IMR-90 (cell line): Measurements from ENCODE around the gene ITPR2. TPM values are rescaled to one million over a fixed set of nuclear protein-coding genes. Genes with fewer than 3 reads are reported as not detected.

Experiments
- ATAC-seq: fragments of 200-7000 bp; cut with Tn5 transposase; 2 replicates; pipeline ENCODE4 v1.9.1; 2020; ENCODE audit warnings: low read depth, mild to moderate bottlenecking, moderate library complexity
- BruUV-seq: library from RNA; stranded (reverse); fragments of 400-500 nt; replicated peaks from 2 replicates; lab custom pipeline; 2021; lab: Mats Ljungman, UMichigan
- CTCF ChIA-PET: fragments of 300-600 bp; formaldehyde crosslinking; extraction: SDS; loops from one replicate; lab custom pipeline; 2021; ENCODE audit warnings: antibody characterized with exemption; lab: Yijun Ruan, JAX
- POLR2A ChIA-PET: fragments of 300-600 bp; sonication (Branson Sonifier 250); formaldehyde crosslinking; loops from one replicate; lab custom pipeline; 2022; ENCODE audit warnings: antibody characterized with exemption; ENCODE audit not compliant: unreplicated experiment; lab: Charles Lee
- DNase-seq: peaks from one replicate; pipeline ENCODE4 v3.0.0; 2013
- H2AFZ ChIP-seq: replicated peaks from 2 replicates; pipeline ENCODE3; 2013; ENCODE audit warnings: low read length, mild to moderate bottlenecking; ENCODE audit not compliant: poor library complexity
- H2AK5ac ChIP-seq: 2 replicates; pipeline ENCODE4 v1.6.1; 2013; ENCODE audit warnings: low read depth, low read length, inconsistent platforms
- H2AK9ac ChIP-seq: replicated peaks from 2 replicates; pipeline ENCODE3; 2013; ENCODE audit warnings: mild to moderate bottlenecking, low read depth, low read length, moderate library complexity; ENCODE audit not compliant: poor library complexity
- H2BK120ac ChIP-seq: 2 replicates; pipeline ENCODE4 v1.6.1; 2013; ENCODE audit warnings: low read depth, low read length, inconsistent platforms
- H2BK15ac ChIP-seq: 3 replicates; pipeline ENCODE4 v1.6.1; 2013; ENCODE audit warnings: low read depth, low read length, inconsistent platforms
- H2BK20ac ChIP-seq: 2 replicates; pipeline ENCODE4 v1.6.1; 2013; ENCODE audit warnings: low read depth, mild to moderate bottlenecking, inconsistent platforms, low read length, moderate library complexity
- H2BK5ac ChIP-seq: 2 replicates; pipeline ENCODE4 v1.6.1; 2013; ENCODE audit warnings: mild to moderate bottlenecking, low read depth, low read length, inconsistent platforms; ENCODE audit not compliant: poor library complexity, severe bottlenecking
- H3K14ac ChIP-seq: replicated peaks from 2 replicates; pipeline ENCODE4 v1.6.1; 2013; ENCODE audit warnings: low read depth, low read length, inconsistent platforms
- H3K18ac ChIP-seq: 2 replicates; pipeline ENCODE4 v1.6.1; 2013; ENCODE audit warnings: low read depth, low read length, control low read depth
- H3K23ac ChIP-seq: 2 replicates; pipeline ENCODE4 v1.6.1; 2013; ENCODE audit warnings: low read depth, low read length, inconsistent platforms
- H3K27ac ChIP-seq: 2 replicates; pipeline ENCODE4 v1.5.1; 2013; ENCODE audit warnings: mild to moderate bottlenecking, control low read depth, low read length; ENCODE audit not compliant: insufficient read depth
- H3K27me3 ChIP-seq: 2 replicates; pipeline ENCODE4 v1.6.1; 2013; ENCODE audit warnings: low read length; ENCODE audit not compliant: control insufficient read depth, insufficient read depth
- H3K36me3 ChIP-seq: 2 replicates; pipeline ENCODE4 v1.6.1; 2013; ENCODE audit warnings: low read length, mixed read lengths; ENCODE audit not compliant: control insufficient read depth, insufficient read depth
- H3K4ac ChIP-seq: 2 replicates; pipeline ENCODE4 v1.6.1; 2013; ENCODE audit warnings: low read depth, low read length, inconsistent platforms
- H3K4me1 ChIP-seq: 2 replicates; pipeline ENCODE4 v1.6.1; 2013; ENCODE audit warnings: low read length, mixed read lengths; ENCODE audit not compliant: control insufficient read depth, insufficient read depth
- H3K4me2 ChIP-seq: 2 replicates; pipeline ENCODE4 v1.6.1; 2013; ENCODE audit warnings: low read depth, mild to moderate bottlenecking, control low read depth, low read length, moderate library complexity
- H3K4me3 ChIP-seq: 2 replicates; pipeline ENCODE4 v1.5.1; 2013; ENCODE audit warnings: low read depth, mild to moderate bottlenecking, control low read depth, low read length, moderate library complexity; ENCODE audit not compliant: insufficient read depth
- H3K56ac ChIP-seq: 2 replicates; pipeline ENCODE4 v1.6.1; 2013; ENCODE audit warnings: low read length, inconsistent platforms; ENCODE audit not compliant: insufficient read depth; ENCODE audit errors: extremely low read depth
- H3K79me1 ChIP-seq, 2 experiments: 2 replicates each; pipeline ENCODE4 v1.6.1; 2013; ENCODE audit warnings: low read length in 2 of 2, inconsistent platforms in 1 of 2, low read depth in 1 of 2
- H3K9ac ChIP-seq: 2 replicates; pipeline ENCODE4 v1.6.1; 2013; ENCODE audit warnings: low read depth, low read length, control low read depth
- H3K9me1 ChIP-seq: 2 replicates; pipeline ENCODE4 v1.6.1; 2013; ENCODE audit warnings: low read length, inconsistent platforms; ENCODE audit not compliant: insufficient read depth
- H3K9me3 ChIP-seq: 2 replicates; pipeline ENCODE4 v1.6.1; 2013; ENCODE audit warnings: low read length; ENCODE audit not compliant: control insufficient read depth, insufficient read depth
- H4K20me1 ChIP-seq: 2 replicates; pipeline ENCODE4 v1.6.1; 2013; ENCODE audit warnings: low read length, inconsistent platforms; ENCODE audit not compliant: insufficient read depth
- H4K5ac ChIP-seq: 2 replicates; pipeline ENCODE4 v1.6.1; 2013; ENCODE audit warnings: mild to moderate bottlenecking, low read depth, low read length, control low read depth
- H4K8ac ChIP-seq, 2 experiments: 2 replicates each; pipeline ENCODE4 v1.6.1; 2013; ENCODE audit warnings: low read depth in 2 of 2, low read length in 2 of 2, control low read depth in 1 of 2, inconsistent platforms in 1 of 2
- H4K91ac ChIP-seq: 2 replicates; pipeline ENCODE4 v1.6.1; 2013; ENCODE audit warnings: low read depth, low read length, inconsistent platforms; ENCODE audit not compliant: insufficient read depth
- MAFK ChIP-seq: IDR thresholded peaks from 2 replicates; pipeline ENCODE4 v1.6.1; 2012; ENCODE audit warnings: low read depth, low read length, improper control_type of control experiment
- POLR2A ChIP-seq: IDR thresholded peaks from 2 replicates; pipeline ENCODE4 v1.6.1; 2012; ENCODE audit warnings: mild to moderate bottlenecking, low read depth, low read length
- RCOR1 ChIP-seq: IDR thresholded peaks from 2 replicates; pipeline ENCODE4 v1.6.1; 2012; ENCODE audit warnings: mild to moderate bottlenecking, low read length, improper control_type of control experiment; ENCODE audit not compliant: insufficient replicate concordance
- SMC3 ChIP-seq: fragments of 150-350 bp; IDR thresholded peaks from 2 replicates; pipeline ENCODE4 v1.6.1; 2016; ENCODE audit warnings: low read depth, mild to moderate bottlenecking, antibody characterized with exemption, low read length, moderate library complexity
- WGBS, 2 experiments: methylation state at CpG; one replicate each; pipeline versions ENCODE4 v1.1.5 to v1.1.7; 2013; ENCODE audit warnings: missing lambda C conversion rate in 2 of 2; ENCODE audit not compliant: insufficient read length in 1 of 2; ENCODE audit errors: extremely low coverage in 2 of 2; 5-methylcytosine and 5-hydroxymethylcytosine counted together
- dilution Hi-C: fragments of 300-500 bp; cut with HindIII; formaldehyde crosslinking; loops from one replicate; pipeline ENCODE4 v1.14.3; 2018; ENCODE audit warnings: low sequenced_read_pairs; ENCODE audit not compliant: unreplicated experiment
- in situ Hi-C: fragments of 300-500 bp; cut with MboI; formaldehyde crosslinking; loops from 3 replicates; pipeline ENCODE4 v1.14.3; 2019; ENCODE audit warnings: low sequenced_read_pairs, inconsistent platforms, mixed read lengths
- intact Hi-C: fragments of 100-400 bp; cut with micrococcal nuclease; formaldehyde crosslinking; loops from 2 replicates; pipeline ENCODE4 v1.10.0; 2022
- polyA plus RNA-seq, 3 experiments: library from polyadenylated mRNA; depleted of rRNA; stranded (reverse); fragments of >200 nt; gene quantifications; 2 replicates each; pipeline ENCODE4 v1.2.3, GENCODE V29; 2012; ENCODE audit warnings: low replicate concordance in 1 of 3
- total RNA-seq: library from RNA; depleted of rRNA; stranded (reverse); fragments of >200 nt; gene quantifications from 2 replicates; pipeline ENCODE4 v1.2.3, GENCODE V29; 2012
- TF ChIP-seq, protein P1 (sequence below): conservative IDR thresholded peaks from 2 replicates; pipeline ENCODE4 v1.5.1; 2012; ENCODE audit warnings: mild to moderate bottlenecking, low read depth, low read length, improper control_type of control experiment

The ITPR2 gene
- total and polyA plus RNA-seq, 2 of the 4 experiments (the other 2 are of a cell fraction) = 1.2 to 9.0 TPM

- TF ChIP-seq, protein P1, sequence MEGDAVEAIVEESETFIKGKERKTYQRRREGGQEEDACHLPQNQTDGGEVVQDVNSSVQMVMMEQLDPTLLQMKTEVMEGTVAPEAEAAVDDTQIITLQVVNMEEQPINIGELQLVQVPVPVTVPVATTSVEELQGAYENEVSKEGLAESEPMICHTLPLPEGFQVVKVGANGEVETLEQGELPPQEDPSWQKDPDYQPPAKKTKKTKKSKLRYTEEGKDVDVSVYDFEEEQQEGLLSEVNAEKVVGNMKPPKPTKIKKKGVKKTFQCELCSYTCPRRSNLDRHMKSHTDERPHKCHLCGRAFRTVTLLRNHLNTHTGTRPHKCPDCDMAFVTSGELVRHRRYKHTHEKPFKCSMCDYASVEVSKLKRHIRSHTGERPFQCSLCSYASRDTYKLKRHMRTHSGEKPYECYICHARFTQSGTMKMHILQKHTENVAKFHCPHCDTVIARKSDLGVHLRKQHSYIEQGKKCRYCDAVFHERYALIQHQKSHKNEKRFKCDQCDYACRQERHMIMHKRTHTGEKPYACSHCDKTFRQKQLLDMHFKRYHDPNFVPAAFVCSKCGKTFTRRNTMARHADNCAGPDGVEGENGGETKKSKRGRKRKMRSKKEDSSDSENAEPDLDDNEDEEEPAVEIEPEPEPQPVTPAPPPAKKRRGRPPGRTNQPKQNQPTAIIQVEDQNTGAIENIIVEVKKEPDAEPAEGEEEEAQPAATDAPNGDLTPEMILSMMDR = no peak
- TF ChIP-seq POLR2A (no peak), SMC3 (no peak)
Observed at GRCh38 chr12:26880625-26881024, 47.6 kb upstream of the ITPR2 start (continued).

DNA sequence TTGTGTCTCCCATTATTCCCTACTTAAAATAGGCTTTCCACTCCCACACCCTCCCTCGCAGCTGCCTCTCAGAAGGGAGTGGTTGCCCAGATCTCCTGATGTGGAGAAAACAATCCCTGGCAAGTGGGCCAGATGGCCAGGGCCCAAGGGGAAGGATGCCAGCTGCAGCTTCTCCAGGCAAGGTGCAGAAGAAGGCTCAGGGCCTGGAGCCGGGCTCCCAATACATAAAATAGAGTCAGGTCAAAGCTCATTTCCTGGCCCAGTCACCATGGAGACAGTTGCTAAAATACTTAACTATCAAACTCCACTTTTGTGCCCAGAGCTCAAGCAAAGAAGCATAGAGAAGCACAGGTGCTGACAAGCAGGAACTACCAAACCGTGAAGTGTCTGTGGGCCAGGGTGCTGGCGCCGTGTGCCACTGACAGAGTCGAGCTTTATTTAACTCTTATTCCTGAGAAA lies 45.7 kb upstream of the ITPR2 start:
- Histone ChIP-seq H4K5ac (no peak overlapping the region), H4K8ac (no peak overlapping the region), H3K36me3 (no peaks in the 10 kb centered on the region), H3K23ac (no peak overlapping the region), H3K18ac (no peak overlapping the region), H2BK20ac (no peak overlapping the region), H3K9me3 (peaks cover 1% of the 10 kb centered on the region; the same call in 1 of the 2 replicates), H3K4ac (no peak overlapping the region), H2BK120ac (no peak overlapping the region), H2BK5ac (no peak overlapping the region), H3K27ac (no peak overlapping the region), H3K14ac (no peak overlapping the region), H3K9me1 (no peaks in the 10 kb centered on the region), H3K4me1 (no peaks in the 10 kb centered on the region), H2AK9ac (no peak overlapping the region), H3K4me2 (no peak overlapping the region), H4K20me1 (no peaks in the 10 kb centered on the region), H3K9ac (no peak overlapping the region), H3K27me3 (peaks cover 10% of the 10 kb centered on the region), H3K56ac (no peak overlapping the region), H2BK15ac (no peak overlapping the region), H3K79me1 (no peaks in the 10 kb centered on the region), H2AFZ (no peak overlapping the region), H4K91ac (no peak overlapping the region), H3K4me3 (no peak overlapping the region), H2AK5ac (no peak overlapping the region)
- no peak for ATAC-seq
- BruUV-seq = no TSS peak
- intact Hi-C loops (no loop called here), dilution Hi-C loops (no loop called here), in situ Hi-C loops (no loop called here)
- no peak for DNase-seq
- CTCF ChIA-PET = interaction anchor here (0.6 kb wide), 1 partner anchor 159 kb away, joined by 3 read pairs; no protein-coding TSS in a partner anchor
- 80% methylated on average over 1 of the region's 6 CpGs; no CpG with 5 or more reads in 1 of the 2 experiments for WGBS, 2 experiments
- no peak for TF ChIP-seq RCOR1
- no peak for TF ChIP-seq MAFK
- POLR2A ChIA-PET = no interaction called here
